K562 (cell line): ENCODE measurements around the gene FBXO27. TPM values are rescaled to one million over a fixed set of nuclear protein-coding genes. Genes with fewer than 3 reads are reported as not detected.

ENCODE experiments used
- ARNT ChIP-seq, 2 experiments: fragments of 450-650 bp; IDR thresholded peaks; 2 replicates each; pipeline ENCODE4 v1.6.1; 2016; ENCODE audit warnings: mild to moderate bottlenecking in 1 of 2
- ATF4 ChIP-seq: fragments of 450-650 bp; formaldehyde crosslinking; IDR thresholded peaks from 2 replicates; pipeline ENCODE4 v1.4.0; 2022; ENCODE audit warnings: mild to moderate bottlenecking, moderate library complexity
- BCOR ChIP-seq: fragments of 450-650 bp; IDR thresholded peaks from 2 replicates; pipeline ENCODE4 v1.6.1; 2016
- CBFA2T3 ChIP-seq: fragments of 450-650 bp; IDR thresholded peaks from 2 replicates; pipeline ENCODE4 v1.6.1; 2017
- CBX5 ChIP-seq: IDR thresholded peaks from 2 replicates; pipeline ENCODE4 v1.6.1; 2014; ENCODE audit warnings: low read depth, borderline replicate concordance
- CHD4 ChIP-seq: fragments of 200-600 bp; sonication (generic); IDR thresholded peaks from 3 replicates; pipeline ENCODE4 v1.6.1; 2012; ENCODE audit warnings: low read depth, mild to moderate bottlenecking, mixed read lengths, low read length, inconsistent platforms; ENCODE audit not compliant: insufficient read depth, insufficient replicate concordance, poor library complexity, severe bottlenecking
- DPF2 ChIP-seq: fragments of 450-650 bp; IDR thresholded peaks from 2 replicates; pipeline ENCODE4 v1.6.1; 2016
- E2F4 ChIP-seq: sonication (generic); formaldehyde crosslinking; IDR thresholded peaks from 2 replicates; pipeline ENCODE4 v1.8.0; 2022; ENCODE audit warnings: mild to moderate bottlenecking, low read depth, missing genetic modification reagents
- FOXA3 ChIP-seq, 2 experiments: fragments of 450-650 bp in 1 of 2; sonication (generic) in 1 of 2; formaldehyde crosslinking; IDR thresholded peaks in 1 of 2; conservative IDR thresholded peaks in 1 of 2; 2 replicates each; pipeline versions ENCODE4 v1.4.0 to v1.8.0; 2020 to 2022; ENCODE audit warnings: mild to moderate bottlenecking in 2 of 2, missing genetic modification reagents in 1 of 2
- FOXM1 ChIP-seq, 2 experiments: fragments of 450-650 bp in 1 of 2; sonication (generic) in 1 of 2; formaldehyde crosslinking in 1 of 2; IDR thresholded peaks; 2 replicates each; pipeline versions ENCODE4 v1.6.1 to v1.9.0; 2017 to 2022; ENCODE audit warnings: low read depth in 2 of 2, mild to moderate bottlenecking in 2 of 2, missing genetic modification reagents in 1 of 2, moderate library complexity in 1 of 2
- ID3 ChIP-seq, 2 experiments: fragments of 250-450 bp in 1 of 2; fragments of 450-650 bp in 1 of 2; sonication (Bioruptor Pico) in 1 of 2; IDR thresholded peaks; 2 replicates each; pipeline versions ENCODE4 v1.6.1 to v1.8.0; 2016 to 2021; ENCODE audit warnings: mild to moderate bottlenecking in 2 of 2, moderate library complexity in 2 of 2, missing compliant biosample characterization in 1 of 2, missing genetic modification characterization in 1 of 2
- KLF16 ChIP-seq: IDR thresholded peaks from 2 replicates; pipeline ENCODE4 v1.6.1; 2016; ENCODE audit warnings: antibody characterized with exemption
- MTA3 ChIP-seq: fragments of 450-650 bp; formaldehyde crosslinking; IDR thresholded peaks from 2 replicates; pipeline ENCODE4 v1.6.1; 2017; ENCODE audit warnings: mild to moderate bottlenecking, borderline replicate concordance
- PHF21A ChIP-seq: fragments of 450-650 bp; IDR thresholded peaks from 2 replicates; pipeline ENCODE4 v1.6.1; 2017; ENCODE audit warnings: low read depth, borderline replicate concordance
- RBM17 ChIP-seq: fragments of 200-400 bp; formaldehyde crosslinking; IDR thresholded peaks from 2 replicates; pipeline ENCODE4 v1.6.1; 2017; ENCODE audit warnings: low read depth, mild to moderate bottlenecking, low read length, borderline replicate concordance
- RBM39 ChIP-seq: fragments of 200-400 bp; formaldehyde crosslinking; optimal IDR thresholded peaks from 2 replicates; pipeline ENCODE3; 2018; ENCODE audit warnings: low read depth, low read length
- SFPQ ChIP-seq: fragments of 200-400 bp; formaldehyde crosslinking; IDR thresholded peaks from 2 replicates; pipeline ENCODE4 v1.6.1; 2017; ENCODE audit warnings: mild to moderate bottlenecking, low read depth, low read length, moderate library complexity
- SIN3A ChIP-seq, 2 experiments: fragments of 150-350 bp in 1 of 2; IDR thresholded peaks; 2 replicates each; pipeline ENCODE4 v1.6.1; 2011 to 2016; ENCODE audit warnings: borderline replicate concordance in 2 of 2, low read depth in 2 of 2, low read length in 2 of 2, mild to moderate bottlenecking in 2 of 2, moderate library complexity in 2 of 2; ENCODE audit not compliant: control insufficient read depth in 1 of 2
- SIRT6 ChIP-seq: IDR thresholded peaks from one replicate; pipeline ENCODE4 v1.6.1; 2012; ENCODE audit warnings: low read depth, mild to moderate bottlenecking, control low read depth, inconsistent platforms, low read length, moderate library complexity
- STAT5A ChIP-seq: IDR thresholded peaks from 2 replicates; pipeline ENCODE4 v1.6.1; 2012; ENCODE audit warnings: low read length, inconsistent platforms, borderline replicate concordance
- ZC3H8 ChIP-seq: fragments of 450-650 bp; IDR thresholded peaks from 2 replicates; pipeline ENCODE4 v1.6.1; 2017
- ZKSCAN3 ChIP-seq: fragments of 250-450 bp; sonication (Bioruptor Pico); IDR thresholded peaks from 2 replicates; pipeline ENCODE4 v1.4.0; 2020
- ZNF280A ChIP-seq: fragments of 450-650 bp; IDR thresholded peaks from 2 replicates; pipeline ENCODE4 v1.6.1; 2018; ENCODE audit warnings: mild to moderate bottlenecking, low read depth; ENCODE audit not compliant: partially characterized antibody
- ZZZ3 ChIP-seq: fragments of 450-650 bp; IDR thresholded peaks from 2 replicates; pipeline ENCODE4 v1.6.1; 2016; ENCODE audit warnings: antibody characterized with exemption, mild to moderate bottlenecking, moderate library complexity
- polyA plus RNA-seq, 8 experiments: library from polyadenylated mRNA; depleted of rRNA in 4 of 8; stranded (reverse) in 5 of 8; unstranded in 3 of 8; fragments of >200 nt; fragmentation: Nextera tagmentation in 2 of 8; fragmentation: Illumina TruSeq in 1 of 8; extraction: Ambion mirVana in 2 of 8; extraction: Trizol in 1 of 8; gene quantifications; 2 replicates each; pipeline versions ENCODE4 v1.2.1 to v1.2.3, GENCODE V29; 2011 to 2014; ENCODE audit warnings: inconsistent platforms in 1 of 8, missing spikeins in 1 of 8
- total RNA-seq, 7 experiments: library from RNA; depleted of rRNA in 6 of 7; stranded (reverse); fragments of >200 nt in 6 of 7; fragmentation: Illumina TruSeq in 2 of 7; extraction: Trizol in 2 of 7; gene quantifications; 2 replicates each; pipeline versions ENCODE4 v1.2.1 to v1.2.3, GENCODE V29; 2011 to 2021; ENCODE audit warnings: low replicate concordance in 1 of 7

The FBXO27 gene
- total and polyA plus RNA-seq, 9 of the 15 experiments (the other 6 are each of a cell fraction or from before 2014, with no cell fraction given) = 1.8 to 11.0 (median 6.3) TPM

- TF ChIP-seq E2F4 (no peak), BCOR (peak; percentile 10; the same call in 1 of the 2 replicates), ARNT (IDR thresholded peaks at IDR 0.05) (no peak), ZZZ3 (no peak), SFPQ (no peak), ZKSCAN3 (CRISPR knock-in tag) (no peak), RBM39 (no peak), SIRT6 (no peak), RBM17 (no peak), ZNF280A (no peak), PHF21A (no peak), ZC3H8 (no peak), STAT5A (no peak), ID3 (CRISPR knock-in tag; IDR thresholded peaks at IDR 0.05) (no peak), ID3 (tag; IDR thresholded peaks at IDR 0.05) (no peak), ATF4 (CRISPR knock-in tag) (no peak), MTA3 (no peak), FOXM1 (IDR thresholded peaks at IDR 0.05; ENCODE audit: low read depth) (peak; percentile 18; the same call in 1 of the 2 replicates), FOXM1 (CRISPR knock-in tag; IDR thresholded peaks at IDR 0.05; ENCODE audit: low read depth) (no peak), DPF2 (peak; percentile 52; the same call in 1 of the 2 replicates), KLF16 (peak; percentile 28; the same call in 1 of the 2 replicates), CBFA2T3 (peak; percentile 88), FOXA3 (CRISPR knock-in tag; conservative IDR thresholded peaks at IDR 0.05 in 1 of 2, IDR thresholded peaks at IDR 0.05 in 1 of 2) (no peak), CBX5 (no peak), CHD4 (no peak), SIN3A (IDR thresholded peaks at IDR 0.05; ENCODE audit: borderline replicate concordance in 2 of 2, control insufficient read depth in 1 of 2, low read depth in 2 of 2, low read length in 2 of 2) (no peak)
These were observed 52.5 kb downstream of the FBXO27 start (continued) for GRCh38 chr19:38979812-38980211.
